Testis (tissue), 2 donors: ENCODE measurements around the gene ARL4A.

Experiments used
- CTCF ChIP-seq, 3 experiments: fragments of 450-650 bp in 2 of 3; fragments of 200-600 bp in 1 of 3; sonication (generic) in 1 of 3; IDR thresholded peaks; one replicate each; pipeline ENCODE4 v1.5.1; 2016 to 2019; ENCODE audit warnings: antibody characterized with exemption in 3 of 3, mild to moderate bottlenecking in 2 of 3, moderate library complexity in 1 of 3
- POLR2A ChIP-seq: fragments of 450-650 bp; IDR thresholded peaks from one replicate; pipeline ENCODE4 v1.6.1; 2017; ENCODE audit warnings: antibody characterized with exemption, mild to moderate bottlenecking, moderate library complexity

GRCh38 chr7:12695965-12696364 lies 8.5 kb downstream of the ARL4A start:
- TF ChIP-seq CTCF (IDR thresholded peaks at IDR 0.05) (no peak), POLR2A (no peak)
